SK-N-MC (cell line): ENCODE data around the gene TULP3.

ENCODE experiments used
- EZH2 ChIP-seq: fragments of 200-600 bp; sonication (generic); IDR thresholded peaks from one replicate; pipeline ENCODE4 v1.6.1; 2017; ENCODE audit warnings: antibody characterized with exemption
- FOXP2 ChIP-seq: optimal IDR thresholded peaks from 2 replicates; pipeline ENCODE3; 2011; ENCODE audit warnings: mild to moderate bottlenecking, moderate library complexity; ENCODE audit not compliant: insufficient read depth; ENCODE audit errors: extremely low read length, control extremely low read depth
- POLR2AphosphoS5 ChIP-seq: IDR thresholded peaks from 2 replicates; pipeline ENCODE4 v1.6.1; 2012; ENCODE audit warnings: mild to moderate bottlenecking, low read depth, low read length, borderline replicate concordance

DNA sequence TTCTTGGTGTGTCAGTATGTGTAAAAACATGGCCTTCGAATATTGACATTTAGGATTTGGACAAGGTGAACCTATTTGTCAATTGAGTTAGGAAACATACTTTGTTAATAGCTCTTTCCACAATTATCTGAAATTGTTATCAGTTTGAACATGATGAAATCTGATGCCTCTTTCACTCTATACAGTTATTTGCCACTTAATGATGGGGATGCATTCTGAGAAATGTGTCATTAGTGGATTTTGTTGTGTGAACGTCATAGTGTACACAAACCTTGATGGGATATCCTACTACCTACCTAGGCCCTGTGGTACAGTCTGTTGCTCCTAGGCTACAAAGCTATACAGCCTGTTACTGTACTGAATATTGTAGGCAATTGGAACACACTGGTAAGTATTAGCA lies 4.8 kb downstream of the TULP3 start:
- TF ChIP-seq EZH2 (no peak), POLR2AphosphoS5 (no peak), FOXP2 (no peak)
